H1 (cell line): ENCODE data around the gene GPATCH4. TPM values are rescaled to one million over a fixed set of nuclear protein-coding genes. Genes with fewer than 3 reads are reported as not detected.

Experiments used
- CTCF ChIA-PET: fragments of 300-600 bp; sonication (Branson Sonifier 250); formaldehyde crosslinking; loops from one replicate; lab custom pipeline; 2021; ENCODE audit not compliant: partially characterized antibody; lab: Charles Lee
- POLR2A ChIA-PET: fragments of 300-600 bp; sonication (Branson Sonifier 250); formaldehyde crosslinking; loops from one replicate; lab custom pipeline; 2021; ENCODE audit warnings: inconsistent platforms; ENCODE audit not compliant: partially characterized antibody; lab: Charles Lee
- DNase-seq, 2 experiments: peaks; one replicate each; pipeline versions ENCODE4 v3.0.0 to v3.0.0-alpha.2; 2010 to 2022; ENCODE audit warnings: low spot score in 2 of 2, low read depth in 1 of 2, mixed read lengths in 1 of 2
- FAIRE-seq: peaks from 2 replicates; lab custom pipeline; 2011; peaks lifted over from hg19 to GRCh38; lab: Jason Lieb, UNC
- H2AFZ ChIP-seq: 2 replicates; pipeline ENCODE4 v1.8.1; 2012; ENCODE audit warnings: low read length, inconsistent platforms
- H2AK5ac ChIP-seq: 2 replicates; pipeline ENCODE4 v1.6.1; 2013; ENCODE audit warnings: low read depth, low read length
- H2BK120ac ChIP-seq: replicated peaks from 2 replicates; pipeline ENCODE3; 2013; ENCODE audit warnings: low read depth, low read length, inconsistent platforms
- H2BK12ac ChIP-seq: 2 replicates; pipeline ENCODE4 v1.6.1; 2013; ENCODE audit warnings: low read depth, low read length
- H2BK15ac ChIP-seq: 2 replicates; pipeline ENCODE4 v1.6.1; 2013; ENCODE audit warnings: low read length
- H2BK20ac ChIP-seq: 2 replicates; pipeline ENCODE4 v1.6.1; 2013; ENCODE audit warnings: low read length
- H2BK5ac ChIP-seq: 2 replicates; pipeline ENCODE4 v1.6.1; 2013; ENCODE audit warnings: low read depth, low read length
- H3K14ac ChIP-seq: 2 replicates; pipeline ENCODE4 v1.6.1; 2013; ENCODE audit warnings: inconsistent platforms; ENCODE audit not compliant: insufficient read length
- H3K18ac ChIP-seq: 2 replicates; pipeline ENCODE4 v1.6.1; 2013; ENCODE audit warnings: low read length; ENCODE audit errors: extremely low read depth
- H3K23ac ChIP-seq: 2 replicates; pipeline ENCODE4 v1.6.1; 2013; ENCODE audit warnings: inconsistent platforms; ENCODE audit not compliant: insufficient read length
- H3K23me2 ChIP-seq: 2 replicates; pipeline ENCODE4 v1.6.1; 2013; ENCODE audit warnings: low read depth, low read length
- H3K27ac ChIP-seq: 2 replicates; pipeline ENCODE4 v1.6.1; 2011; ENCODE audit warnings: low read depth, low read length, inconsistent platforms
- H3K27me3 ChIP-seq, 4 experiments: replicated peaks in 1 of 4; 1 replicate in 1 of 4; 2 replicates in 3 of 4; pipeline versions ENCODE4 v1.6.1 to v1.8.1; 2011 to 2013; ENCODE audit warnings: low read length in 3 of 4, mild to moderate bottlenecking in 3 of 4, inconsistent platforms in 2 of 4, mixed read lengths in 2 of 4, moderate library complexity in 1 of 4; ENCODE audit not compliant: control insufficient read depth in 3 of 4, insufficient read depth in 3 of 4; ENCODE audit errors: extremely low read depth in 1 of 4
- H3K36me3 ChIP-seq, 4 experiments: 2 replicates each; pipeline versions ENCODE4 v1.6.1 to v1.8.1; 2011 to 2013; ENCODE audit warnings: mild to moderate bottlenecking in 4 of 4, low read length in 3 of 4, moderate library complexity in 2 of 4, control low read depth in 1 of 4, inconsistent platforms in 1 of 4; ENCODE audit not compliant: insufficient read depth in 4 of 4, control insufficient read depth in 2 of 4
- H3K4ac ChIP-seq: replicated peaks from 2 replicates; pipeline ENCODE3; 2013; ENCODE audit warnings: low read length, low read depth, mixed read lengths, inconsistent platforms; ENCODE audit not compliant: insufficient read length
- H3K4me1 ChIP-seq, 4 experiments: replicated peaks in 1 of 4; 1 replicate in 1 of 4; 2 replicates in 3 of 4; pipeline versions ENCODE4 v1.6.1 to v1.8.1; 2011 to 2013; ENCODE audit warnings: low read length in 3 of 4, inconsistent platforms in 2 of 4, mixed read lengths in 1 of 4; ENCODE audit not compliant: insufficient read depth in 4 of 4, control insufficient read depth in 3 of 4
- H3K4me2 ChIP-seq, 2 experiments: 2 replicates each; pipeline versions ENCODE4 v1.6.1 to v1.8.1; 2011 to 2013; ENCODE audit warnings: low read depth in 2 of 2, low read length in 2 of 2, control low read depth in 1 of 2, inconsistent platforms in 1 of 2, mild to moderate bottlenecking in 1 of 2; ENCODE audit not compliant: insufficient read depth in 1 of 2
- H3K4me3 ChIP-seq, 4 experiments: fragments of 200-600, 300-600 bp in 1 of 4; sonication (generic), shearing (Covaris generic), sonication (Bioruptor Twin) in 1 of 4; 2 replicates each; pipeline versions ENCODE4 v1.5.1 to v1.8.1; 2011 to 2016; ENCODE audit warnings: low read length in 4 of 4, low read depth in 3 of 4, control low read depth in 2 of 4, inconsistent platforms in 2 of 4, mild to moderate bottlenecking in 2 of 4, mixed read lengths in 1 of 4, moderate library complexity in 1 of 4; ENCODE audit not compliant: insufficient read depth in 2 of 4; ENCODE audit errors: extremely low read depth in 1 of 4
- H3K56ac ChIP-seq: replicated peaks from 2 replicates; pipeline ENCODE3; 2013; ENCODE audit warnings: low read depth, mild to moderate bottlenecking, mixed read lengths, low read length, inconsistent platforms; ENCODE audit not compliant: insufficient read length
- H3K79me1 ChIP-seq: 2 replicates; pipeline ENCODE4 v1.6.1; 2013; ENCODE audit warnings: low read depth, low read length, control low read depth
- H3K79me2 ChIP-seq, 2 experiments: 2 replicates each; pipeline versions ENCODE4 v1.6.1 to v1.8.1; 2012 to 2013; ENCODE audit warnings: low read length in 2 of 2, mild to moderate bottlenecking in 2 of 2, inconsistent platforms in 1 of 2; ENCODE audit not compliant: insufficient read depth in 2 of 2, control insufficient read depth in 1 of 2
- H3K9ac ChIP-seq, 4 experiments: replicated peaks in 1 of 4; 1 replicate in 1 of 4; 2 replicates in 3 of 4; pipeline versions ENCODE4 v1.6.1 to v1.8.1; 2011 to 2013; ENCODE audit warnings: low read depth in 3 of 4, low read length in 3 of 4, control low read depth in 2 of 4, mild to moderate bottlenecking in 2 of 4, moderate library complexity in 2 of 4, inconsistent platforms in 1 of 4; ENCODE audit errors: extremely low read depth in 1 of 4
- H3K9me3 ChIP-seq, 2 experiments: 2 replicates each; pipeline versions ENCODE4 v1.6.1 to v1.8.1; 2012 to 2013; ENCODE audit warnings: mild to moderate bottlenecking in 2 of 2, moderate library complexity in 2 of 2, control low read depth in 1 of 2, inconsistent platforms in 1 of 2, low read depth in 1 of 2, low read length in 1 of 2, mixed read lengths in 1 of 2; ENCODE audit not compliant: insufficient read depth in 2 of 2
- H4K20me1 ChIP-seq, 2 experiments: replicated peaks in 1 of 2; 2 replicates each; pipeline versions ENCODE3 to v1.8.1; 2011 to 2013; ENCODE audit warnings: inconsistent platforms in 2 of 2, low read length in 2 of 2, mild to moderate bottlenecking in 1 of 2; ENCODE audit not compliant: insufficient read depth in 2 of 2, control insufficient read depth in 1 of 2
- H4K5ac ChIP-seq: 2 replicates; pipeline ENCODE4 v1.6.1; 2013; ENCODE audit warnings: low read length, low read depth, mixed read lengths, inconsistent platforms; ENCODE audit not compliant: insufficient read length
- H4K8ac ChIP-seq: 2 replicates; pipeline ENCODE4 v1.8.0; 2013; ENCODE audit warnings: mild to moderate bottlenecking, moderate library complexity, low read length, inconsistent platforms; ENCODE audit not compliant: insufficient read depth; ENCODE audit errors: extremely low read depth
- H4K91ac ChIP-seq: replicated peaks from 2 replicates; pipeline ENCODE3; 2013; ENCODE audit warnings: low read length, mixed read lengths, inconsistent platforms; ENCODE audit not compliant: insufficient read length
- CTCF ChIP-seq, 3 experiments: IDR thresholded peaks; 1 replicate in 2 of 3; 2 replicates in 1 of 3; pipeline versions ENCODE4 v1.5.1 to v1.6.1; 2011; ENCODE audit warnings: low read length in 3 of 3, mild to moderate bottlenecking in 3 of 3, inconsistent platforms in 2 of 3, low read depth in 1 of 3, moderate library complexity in 1 of 3; ENCODE audit not compliant: insufficient read depth in 1 of 3; ENCODE audit errors: control extremely low read depth in 1 of 3
- EP300 ChIP-seq, 2 experiments: IDR thresholded peaks; 1 replicate in 1 of 2; 2 replicates in 1 of 2; pipeline ENCODE4 v1.6.1; 2011 to 2012; ENCODE audit warnings: low read depth in 2 of 2, low read length in 2 of 2, mild to moderate bottlenecking in 2 of 2, borderline replicate concordance in 1 of 2, inconsistent platforms in 1 of 2, moderate library complexity in 1 of 2
- JUND ChIP-seq: IDR thresholded peaks from 2 replicates; pipeline ENCODE4 v1.6.1; 2011; ENCODE audit warnings: mild to moderate bottlenecking, improper control_type of control experiment, low read length
- NANOG ChIP-seq: IDR thresholded peaks from 2 replicates; pipeline ENCODE4 v1.6.1; 2011; ENCODE audit warnings: low read length, low read depth, mild to moderate bottlenecking, inconsistent platforms; ENCODE audit not compliant: insufficient read depth, poor library complexity, severe bottlenecking
- RAD21 ChIP-seq, 2 experiments: IDR thresholded peaks in 1 of 2; conservative IDR thresholded peaks in 1 of 2; 2 replicates each; pipeline ENCODE4 v1.6.1; 2011; ENCODE audit warnings: low read depth in 2 of 2, low read length in 2 of 2, improper control_type of control experiment in 1 of 2, inconsistent platforms in 1 of 2, mild to moderate bottlenecking in 1 of 2, moderate library complexity in 1 of 2
- SIN3A ChIP-seq, 2 experiments: IDR thresholded peaks in 1 of 2; conservative IDR thresholded peaks in 1 of 2; 2 replicates each; pipeline ENCODE4 v1.6.1; 2011 to 2012; ENCODE audit warnings: low read length in 2 of 2, improper control_type of control experiment in 1 of 2, low read depth in 1 of 2, mild to moderate bottlenecking in 1 of 2
- ZNF274 ChIP-seq: IDR thresholded peaks from 2 replicates; pipeline ENCODE4 v1.7.0; 2012; ENCODE audit warnings: low read length, borderline replicate concordance; ENCODE audit errors: extremely low read depth
- WGBS, 2 experiments: shearing (Covaris generic) in 1 of 2; methylation state at CpG; one replicate each; pipeline versions ENCODE4 v1.1.6 to v1.1.7; 2013 to 2015; ENCODE audit warnings: low lambda C conversion rate in 2 of 2, mixed read lengths in 2 of 2, inconsistent platforms in 1 of 2, low coverage in 1 of 2, missing lambda C conversion rate in 1 of 2; ENCODE audit not compliant: insufficient replicate concordance in 2 of 2, insufficient coverage in 1 of 2, insufficient read length in 1 of 2; ENCODE audit errors: extremely low coverage in 1 of 2, missing lambda C conversion rate in 1 of 2; 5-methylcytosine and 5-hydroxymethylcytosine counted together
- polyA plus RNA-seq, 7 experiments: library from polyadenylated mRNA; depleted of rRNA in 3 of 7; stranded (reverse) in 5 of 7; unstranded in 2 of 7; fragments of >200 nt in 5 of 7; fragments of 200-250 nt in 2 of 7; gene quantifications; 1 replicate in 5 of 7; 2 replicates in 1 of 7; 4 replicates in 1 of 7; pipeline versions ENCODE4 v1.2.1 to v1.2.3, GENCODE V29; 2011 to 2013; ENCODE audit warnings: missing spikeins in 2 of 7, mixed read lengths in 2 of 7
- total RNA-seq: library from RNA; stranded (reverse); fragmentation: NEBNext Ultra II Directional; extraction: Animal tissue kit (Norgen Biotek cat#: 25700); gene quantifications from 2 replicates; pipeline ENCODE4 v1.2.1, GENCODE V29; 2021
- TF ChIP-seq, protein P1 (sequence below): IDR thresholded peaks from 2 replicates; pipeline ENCODE4 v1.6.1; 2012; ENCODE audit warnings: inconsistent platforms

The GPATCH4 gene
- total and polyA plus RNA-seq, 2 of the 8 experiments (the other 6 are each of a cell fraction or from before 2014, with no cell fraction given): 20.5 to 47.9 TPM

DNA sequence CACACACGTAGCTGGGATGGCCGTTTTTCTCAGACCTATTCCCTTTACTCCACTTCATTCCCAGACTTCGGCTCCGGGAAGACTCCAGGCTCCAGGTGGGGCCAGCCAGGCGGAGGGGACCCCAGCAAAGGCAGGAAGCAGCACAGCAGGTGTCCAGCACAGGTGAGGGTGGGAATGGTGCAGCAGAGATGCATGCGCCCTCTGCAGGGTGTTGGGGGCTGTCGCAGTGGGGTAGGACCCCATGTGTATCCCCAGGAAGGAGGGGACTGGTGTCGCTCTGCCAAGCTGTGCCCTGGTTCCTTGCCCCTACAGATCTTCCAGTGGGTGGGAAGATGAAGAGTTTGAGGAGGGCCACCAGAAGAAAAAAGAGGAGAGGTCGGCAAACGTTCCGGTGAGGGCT is 16.5 kb downstream of the GPATCH4 start:
- H3K56ac ChIP-seq: no peak overlapping the region
- no peak overlapping the region for H3K14ac ChIP-seq
- no peak overlapping the region for H4K8ac ChIP-seq
- peak overlapping the region in 1 of 4 experiments; percentile 42; a peak in 3 of 8 replicates for H3K4me3 ChIP-seq
- H2BK15ac ChIP-seq: no peak overlapping the region; the same call in 1 of the 2 replicates
- no peak overlapping the region for H4K91ac ChIP-seq
- H3K23ac ChIP-seq: no peak overlapping the region
- CTCF ChIA-PET: interaction anchor here (0.8 to 4.7 kb wide), 21 partner anchors 8 to 490 kb away, joined by 3 to 35 read pairs (median 7); partner anchors contain the start of gene HAPLN2
- H3K36me3 ChIP-seq: no peaks in the 10 kb centered on the region
- no peak overlapping the region for H2BK20ac ChIP-seq
- H4K20me1 ChIP-seq: no peaks in the 10 kb centered on the region
- no peak overlapping the region for H3K27ac ChIP-seq
- no peak overlapping the region; the same call in 1 of the 2 replicates for H3K18ac ChIP-seq
- H2AK5ac ChIP-seq: no peak overlapping the region
- no peak overlapping the region for H3K9ac ChIP-seq
- peak overlapping the region; percentile 60; the same call in 1 of the 2 replicates for H2BK12ac ChIP-seq
- no peaks in the 10 kb centered on the region for H3K79me1 ChIP-seq
- H4K5ac ChIP-seq: no peak overlapping the region
- 0 out of 2 replicates have a peak overlapping the region, but pooled peaks have one; percentile 8 for H2BK5ac ChIP-seq
- no peak overlapping the region for H2BK120ac ChIP-seq
- H3K4ac ChIP-seq: no peak overlapping the region
- peaks cover 0 to 10% (median 3%) of the 10 kb centered on the region in 4 experiments; a peak in 5 of 7 replicates for H3K4me1 ChIP-seq
- DNase-seq (peak in 1 of 2 experiments; percentile 81), FAIRE-seq (no peak)
- no peaks in the 10 kb centered on the region for H3K27me3 ChIP-seq
- H2AFZ ChIP-seq: no peak overlapping the region
- no peaks in the 10 kb centered on the region; the same call in 1 of the 2 replicates for H3K23me2 ChIP-seq
- 41% methylated on average over 11 of the region's 11 CpGs; no CpG with 5 or more reads in 1 of the 2 experiments for WGBS, 2 experiments
- POLR2A ChIA-PET: interaction anchor here (0.9 to 1.9 kb wide), 6 partner anchors 9 to 61 kb away, joined by 3 to 10 read pairs (median 5); partner anchors contain the start of gene GPATCH4
- no peaks in the 10 kb centered on the region for H3K9me3 ChIP-seq
- H3K4me2 ChIP-seq: peak overlapping the region; percentile 1 to 36
- H3K79me2 ChIP-seq: no peaks in the 10 kb centered on the region
- no peak; a peak in 1 of 4 replicates for TF ChIP-seq SIN3A (conservative IDR thresholded peaks at IDR 0.05 in 1 of 2, IDR thresholded peaks at IDR 0.05 in 1 of 2; ENCODE audit: low read depth in 1 of 2, low read length in 2 of 2)
- TF ChIP-seq NANOG: no peak
- TF ChIP-seq CTCF (IDR thresholded peaks at IDR 0.05; ENCODE audit: control extremely low read depth in 1 of 3, insufficient read depth in 1 of 3, low read depth in 1 of 3, low read length in 3 of 3): peak; percentile 62 to 90 (median 80)
- TF ChIP-seq EP300 (IDR thresholded peaks at IDR 0.05; ENCODE audit: borderline replicate concordance in 1 of 2, low read depth in 2 of 2, low read length in 2 of 2): peak in 1 of 2 experiments; percentile 15; a peak in 1 of 3 replicates
- TF ChIP-seq, protein P1, sequence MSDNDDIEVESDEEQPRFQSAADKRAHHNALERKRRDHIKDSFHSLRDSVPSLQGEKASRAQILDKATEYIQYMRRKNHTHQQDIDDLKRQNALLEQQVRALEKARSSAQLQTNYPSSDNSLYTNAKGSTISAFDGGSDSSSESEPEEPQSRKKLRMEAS: peak; percentile 51
- no peak for TF ChIP-seq ZNF274
- TF ChIP-seq JUND: 0 out of 2 replicates have a peak, but pooled peaks have one; percentile 14
- TF ChIP-seq RAD21 (IDR thresholded peaks at IDR 0.05 in 1 of 2, conservative IDR thresholded peaks at IDR 0.05 in 1 of 2; ENCODE audit: low read depth in 2 of 2, low read length in 2 of 2): peak; percentile 26; a peak in 3 of 4 replicates
